Uterus (tissue), 2 donors: ENCODE measurements around the gene PODN.

Experiments
- POLR2A ChIP-seq, 2 donors: fragments of 450-650 bp; IDR thresholded peaks; one replicate each; pipeline ENCODE4 v1.6.1; 2016; ENCODE audit warnings: antibody characterized with exemption in 2 of 2, mild to moderate bottlenecking in 1 of 2, moderate library complexity in 1 of 2
- TF ChIP-seq, protein P1 (sequence below), 4 experiments: fragments of 200-600 bp in 2 of 4; fragments of 450-650 bp in 2 of 4; sonication (generic) in 2 of 4; IDR thresholded peaks; one replicate each; pipeline ENCODE4 v1.5.1; 2016 to 2019; ENCODE audit warnings: antibody characterized with exemption in 4 of 4, mild to moderate bottlenecking in 2 of 4, moderate library complexity in 1 of 4

- TF ChIP-seq, protein P1, sequence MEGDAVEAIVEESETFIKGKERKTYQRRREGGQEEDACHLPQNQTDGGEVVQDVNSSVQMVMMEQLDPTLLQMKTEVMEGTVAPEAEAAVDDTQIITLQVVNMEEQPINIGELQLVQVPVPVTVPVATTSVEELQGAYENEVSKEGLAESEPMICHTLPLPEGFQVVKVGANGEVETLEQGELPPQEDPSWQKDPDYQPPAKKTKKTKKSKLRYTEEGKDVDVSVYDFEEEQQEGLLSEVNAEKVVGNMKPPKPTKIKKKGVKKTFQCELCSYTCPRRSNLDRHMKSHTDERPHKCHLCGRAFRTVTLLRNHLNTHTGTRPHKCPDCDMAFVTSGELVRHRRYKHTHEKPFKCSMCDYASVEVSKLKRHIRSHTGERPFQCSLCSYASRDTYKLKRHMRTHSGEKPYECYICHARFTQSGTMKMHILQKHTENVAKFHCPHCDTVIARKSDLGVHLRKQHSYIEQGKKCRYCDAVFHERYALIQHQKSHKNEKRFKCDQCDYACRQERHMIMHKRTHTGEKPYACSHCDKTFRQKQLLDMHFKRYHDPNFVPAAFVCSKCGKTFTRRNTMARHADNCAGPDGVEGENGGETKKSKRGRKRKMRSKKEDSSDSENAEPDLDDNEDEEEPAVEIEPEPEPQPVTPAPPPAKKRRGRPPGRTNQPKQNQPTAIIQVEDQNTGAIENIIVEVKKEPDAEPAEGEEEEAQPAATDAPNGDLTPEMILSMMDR (IDR thresholded peaks at IDR 0.05) = no peak
- TF ChIP-seq POLR2A (IDR thresholded peaks at IDR 0.05) = peak in 1 of 2 donors; percentile 10
Measured at GRCh38 chr1:53123453-53124140, 61.6 kb downstream of the PODN start.
